ENCODE results near the gene EIF2S3.

The EIF2S3 gene

GRCh38 chrX:24054182-24055042, at the start of gene EIF2S3:
Gene EIF2S3 (plus strand): TSS chrX:24054956. CDS start chrX:24054969, 13 bp downstream.
- no peaks in the 10 kb centered on the region for H3K9me3 Mint-ChIP-seq
- H3K27me3 Mint-ChIP-seq = no peaks in the 10 kb centered on the region

GRCh38 chrX:24005028-24005427, 49.7 kb upstream of the EIF2S3 start:
- H3K4me1 Mint-ChIP-seq = peaks cover 20% of the 10 kb centered on the region
- DNase-seq = no peak
- peak overlapping the region in 1 of 2 donors; percentile 48 for H3K27ac Mint-ChIP-seq
- peaks cover 0 to 3% of the 10 kb centered on the region in 2 donors for H3K9me3 Mint-ChIP-seq
- ATAC-seq = no peak
- H3K4me3 Mint-ChIP-seq = peak overlapping the region in 1 of 2 donors; percentile 0
- no peaks in the 10 kb centered on the region for H3K27me3 Mint-ChIP-seq

More at GRCh38 chrX:24054182-24055042, at the start of gene EIF2S3:
- H3K4me1 Mint-ChIP-seq = peaks cover 10% of the 10 kb centered on the region
- H3K4me3 Mint-ChIP-seq = no peak within 1 kb of the TSS
- peak; percentile 89 for ATAC-seq
- H3K27ac Mint-ChIP-seq = peak within 1 kb of the TSS; percentile 82 to 100
- DNase-seq = peak; percentile 88 to 92

GRCh38 chrX:24005867-24006266, 48.9 kb upstream of the EIF2S3 start:
- ATAC-seq (no peak), DNase-seq (no peak)
- peaks cover 24% of the 10 kb centered on the region for H3K4me1 Mint-ChIP-seq
- H3K27me3 Mint-ChIP-seq = no peaks in the 10 kb centered on the region
- peaks cover 0 to 4% of the 10 kb centered on the region in 2 donors for H3K9me3 Mint-ChIP-seq
- H3K4me3 Mint-ChIP-seq = no peak overlapping the region
- H3K27ac Mint-ChIP-seq = no peak overlapping the region

- no peak overlapping the region for H3K4me3 Mint-ChIP-seq
- ATAC-seq (no peak), DNase-seq (no peak)
- no peak overlapping the region for H3K27ac Mint-ChIP-seq
- no peaks in the 10 kb centered on the region for H3K27me3 Mint-ChIP-seq
- peaks cover 0 to 4% of the 10 kb centered on the region in 2 donors for H3K9me3 Mint-ChIP-seq
- peaks cover 40% of the 10 kb centered on the region for H3K4me1 Mint-ChIP-seq
Observed at GRCh38 chrX:24012266-24012665, 42.5 kb upstream of the EIF2S3 start.

- DNase-seq (peak in 1 of 2 donors; percentile 23), ATAC-seq (peak; percentile 97)
- Mint-ChIP-seq H3K4me3 (peak overlapping the region; percentile 70 to 79), H3K27ac (peak overlapping the region; percentile 68 to 95), H3K4me1 (peaks cover 32% of the 10 kb centered on the region), H3K9me3 (peaks cover 0 to 4% of the 10 kb centered on the region in 2 donors), H3K27me3 (no peaks in the 10 kb centered on the region)
Observed at GRCh38 chrX:24014388-24015018, 40.3 kb upstream of the EIF2S3 start.

- DNase-seq = no peak
- Mint-ChIP-seq H3K27me3 (no peaks in the 10 kb centered on the region), H3K27ac (no peak overlapping the region), H3K4me3 (no peak overlapping the region), H3K9me3 (no peaks in the 10 kb centered on the region), H3K4me1 (peaks cover 42% of the 10 kb centered on the region)
- no peak for ATAC-seq
Observed at GRCh38 chrX:24017674-24018073, 37.1 kb upstream of the EIF2S3 start.

- Mint-ChIP-seq H3K4me3 (no peak overlapping the region), H3K27me3 (no peaks in the 10 kb centered on the region), H3K27ac (no peak overlapping the region), H3K4me1 (peaks cover 42% of the 10 kb centered on the region), H3K9me3 (no peaks in the 10 kb centered on the region)
- ATAC-seq (no peak), DNase-seq (no peak)
Observed at GRCh38 chrX:24018809-24019208, 35.9 kb upstream of the EIF2S3 start.

GRCh38 chrX:24019448-24019847, 35.3 kb upstream of the EIF2S3 start:
- Mint-ChIP-seq H3K4me1 (peaks cover 36% of the 10 kb centered on the region), H3K9me3 (no peaks in the 10 kb centered on the region), H3K27ac (no peak overlapping the region), H3K27me3 (no peaks in the 10 kb centered on the region), H3K4me3 (peak overlapping the region in 1 of 2 donors; percentile 24)
- no peak for DNase-seq
- no peak for ATAC-seq

- H3K27me3 Mint-ChIP-seq = no peaks in the 10 kb centered on the region
- no peak overlapping the region for H3K27ac Mint-ChIP-seq
- H3K4me1 Mint-ChIP-seq = peaks cover 28% of the 10 kb centered on the region
- ATAC-seq (no peak), DNase-seq (no peak)
- no peaks in the 10 kb centered on the region for H3K9me3 Mint-ChIP-seq
- H3K4me3 Mint-ChIP-seq = peak overlapping the region; percentile 55 to 67
Observed at GRCh38 chrX:24020306-24020876, 34.4 kb upstream of the EIF2S3 start.

- ATAC-seq = no peak
- no peak for DNase-seq
- H3K27me3 Mint-ChIP-seq = no peaks in the 10 kb centered on the region
- H3K4me1 Mint-ChIP-seq = peaks cover 25% of the 10 kb centered on the region
- no peaks in the 10 kb centered on the region for H3K9me3 Mint-ChIP-seq
- H3K27ac Mint-ChIP-seq = peak overlapping the region in 1 of 2 donors; percentile 98
- peak overlapping the region; percentile 82 to 94 for H3K4me3 Mint-ChIP-seq
Observed at GRCh38 chrX:24023544-24023943, 31.2 kb upstream of the EIF2S3 start.

GRCh38 chrX:24023972-24024669, 30.6 kb upstream of the EIF2S3 start:
- Mint-ChIP-seq H3K4me1 (peaks cover 25% of the 10 kb centered on the region), H3K4me3 (peak overlapping the region; percentile 82 to 94)
- peak in 1 of 2 donors; percentile 4 for DNase-seq

GRCh38 chrX:24024819-24025740, 29.7 kb upstream of the EIF2S3 start:
- Mint-ChIP-seq H3K9me3 (no peaks in the 10 kb centered on the region), H3K4me1 (peaks cover 18% of the 10 kb centered on the region), H3K27me3 (no peaks in the 10 kb centered on the region), H3K4me3 (peak overlapping the region; percentile 77 to 94), H3K27ac (peak overlapping the region in 1 of 2 donors; percentile 87)
- peak; percentile 86 to 91 for DNase-seq
- peak; percentile 96 for ATAC-seq

More at GRCh38 chrX:24023972-24024669, 30.6 kb upstream of the EIF2S3 start:
- ATAC-seq = no peak
- peak overlapping the region; percentile 87 to 98 for H3K27ac Mint-ChIP-seq
- no peaks in the 10 kb centered on the region for H3K9me3 Mint-ChIP-seq
- H3K27me3 Mint-ChIP-seq = no peaks in the 10 kb centered on the region

GRCh38 chrX:24025741-24026403, 28.9 kb upstream of the EIF2S3 start:
- Mint-ChIP-seq H3K9me3 (no peaks in the 10 kb centered on the region), H3K27ac (peak overlapping the region; percentile 96 to 98), H3K4me1 (peaks cover 12% of the 10 kb centered on the region), H3K4me3 (peak overlapping the region; percentile 81 to 88), H3K27me3 (no peaks in the 10 kb centered on the region)
- DNase-seq (no peak), ATAC-seq (peak; percentile 57)

- Mint-ChIP-seq H3K4me3 (peak overlapping the region; percentile 81 to 88), H3K9me3 (no peaks in the 10 kb centered on the region), H3K4me1 (peaks cover 6% of the 10 kb centered on the region), H3K27me3 (no peaks in the 10 kb centered on the region), H3K27ac (peak overlapping the region; percentile 96 to 98)
- ATAC-seq (no peak), DNase-seq (no peak)
Observed at GRCh38 chrX:24026432-24026831, 28.3 kb upstream of the EIF2S3 start.
